ENCODE results near the gene PPFIBP1.

GRCh38 chr12:27478949-27479348, 45.1 kb upstream of the PPFIBP1 start:
- TF ChIP-seq, protein P1, sequence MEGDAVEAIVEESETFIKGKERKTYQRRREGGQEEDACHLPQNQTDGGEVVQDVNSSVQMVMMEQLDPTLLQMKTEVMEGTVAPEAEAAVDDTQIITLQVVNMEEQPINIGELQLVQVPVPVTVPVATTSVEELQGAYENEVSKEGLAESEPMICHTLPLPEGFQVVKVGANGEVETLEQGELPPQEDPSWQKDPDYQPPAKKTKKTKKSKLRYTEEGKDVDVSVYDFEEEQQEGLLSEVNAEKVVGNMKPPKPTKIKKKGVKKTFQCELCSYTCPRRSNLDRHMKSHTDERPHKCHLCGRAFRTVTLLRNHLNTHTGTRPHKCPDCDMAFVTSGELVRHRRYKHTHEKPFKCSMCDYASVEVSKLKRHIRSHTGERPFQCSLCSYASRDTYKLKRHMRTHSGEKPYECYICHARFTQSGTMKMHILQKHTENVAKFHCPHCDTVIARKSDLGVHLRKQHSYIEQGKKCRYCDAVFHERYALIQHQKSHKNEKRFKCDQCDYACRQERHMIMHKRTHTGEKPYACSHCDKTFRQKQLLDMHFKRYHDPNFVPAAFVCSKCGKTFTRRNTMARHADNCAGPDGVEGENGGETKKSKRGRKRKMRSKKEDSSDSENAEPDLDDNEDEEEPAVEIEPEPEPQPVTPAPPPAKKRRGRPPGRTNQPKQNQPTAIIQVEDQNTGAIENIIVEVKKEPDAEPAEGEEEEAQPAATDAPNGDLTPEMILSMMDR (IDR thresholded peaks at IDR 0.05) = no peak
- no peak for TF ChIP-seq EZH2 (IDR thresholded peaks at IDR 0.05; ENCODE audit: borderline replicate concordance, insufficient read depth, low read depth, low read length, poor library complexity, severe bottlenecking)
